ENCODE data around the gene TXNRD1.
"Not testable (repeated sequence)": the region's sequence is repeated elsewhere in the genome, so short reads cannot be mapped to it uniquely, and the experiment has no call there.

TXNRD1 gene

GRCh38 chr12:104216521-104216924 lies 944 bp downstream of the TXNRD1 start:
- ATAC-seq, result no peak
- TF ChIP-seq TSHZ2 (CRISPR knock-in tag; IDR thresholded peaks at IDR 0.05) (no peak), ESRRG (CRISPR knock-in tag; IDR thresholded peaks at IDR 0.05) (no peak), ZC3H10 (CRISPR knock-in tag; IDR thresholded peaks at IDR 0.05) (no peak), PPARA (CRISPR knock-in tag; IDR thresholded peaks at IDR 0.05; ENCODE audit: borderline replicate concordance) (no peak), CSDC2 (CRISPR knock-in tag; IDR thresholded peaks at IDR 0.05) (no peak), ZNF8 (CRISPR knock-in tag; IDR thresholded peaks at IDR 0.05) (no peak), ARNTL (CRISPR knock-in tag; IDR thresholded peaks at IDR 0.05; ENCODE audit: borderline replicate concordance, low read depth) (no peak), ZNF70 (CRISPR knock-in tag; IDR thresholded peaks at IDR 0.05) (no peak), PATZ1 (CRISPR knock-in tag; IDR thresholded peaks at IDR 0.05; ENCODE audit: borderline replicate concordance) (no peak), RARB (CRISPR knock-in tag; IDR thresholded peaks at IDR 0.05) (no peak)
- TF ChIP-seq, protein P1, sequence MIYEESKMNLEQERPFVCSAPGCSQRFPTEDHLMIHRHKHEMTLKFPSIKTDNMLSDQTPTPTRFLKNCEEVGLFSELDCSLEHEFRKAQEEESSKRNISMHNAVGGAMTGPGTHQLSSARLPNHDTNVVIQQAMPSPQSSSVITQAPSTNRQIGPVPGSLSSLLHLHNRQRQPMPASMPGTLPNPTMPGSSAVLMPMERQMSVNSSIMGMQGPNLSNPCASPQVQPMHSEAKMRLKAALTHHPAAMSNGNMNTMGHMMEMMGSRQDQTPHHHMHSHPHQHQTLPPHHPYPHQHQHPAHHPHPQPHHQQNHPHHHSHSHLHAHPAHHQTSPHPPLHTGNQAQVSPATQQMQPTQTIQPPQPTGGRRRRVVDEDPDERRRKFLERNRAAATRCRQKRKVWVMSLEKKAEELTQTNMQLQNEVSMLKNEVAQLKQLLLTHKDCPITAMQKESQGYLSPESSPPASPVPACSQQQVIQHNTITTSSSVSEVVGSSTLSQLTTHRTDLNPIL (CRISPR knock-in tag; IDR thresholded peaks at IDR 0.05; ENCODE audit: low read depth), result no peak

GRCh38 chr12:104218506-104218905 lies 2.9 kb downstream of the TXNRD1 start:
- ATAC-seq, result not testable (repeated sequence)

DNA sequence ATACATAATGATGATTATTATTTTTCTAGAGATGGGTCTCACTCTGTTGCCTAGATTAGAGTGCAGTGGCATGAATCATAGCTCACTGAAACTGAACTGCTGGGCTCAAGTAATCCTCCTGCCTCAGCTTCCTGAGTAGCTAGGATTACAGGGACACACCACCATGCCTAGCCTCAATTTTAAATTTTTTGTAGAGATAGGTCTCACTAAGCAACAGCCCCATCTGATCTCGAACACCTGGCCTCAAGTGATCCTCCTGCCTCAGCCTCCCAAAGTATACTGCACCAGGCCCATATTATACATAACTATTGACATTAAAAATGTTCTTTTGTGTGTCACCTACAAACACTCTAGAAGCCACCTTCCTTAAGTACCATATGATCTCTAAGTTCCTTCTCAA lies 3.4 kb downstream of the TXNRD1 start:
- ATAC-seq, result peak; percentile 35
- TF ChIP-seq RARB (CRISPR knock-in tag; IDR thresholded peaks at IDR 0.05) (no peak), ZFP3 (CRISPR knock-in tag; IDR thresholded peaks at IDR 0.05) (no peak), ESRRG (CRISPR knock-in tag; IDR thresholded peaks at IDR 0.05) (no peak), TCF4 (CRISPR knock-in tag; IDR thresholded peaks at IDR 0.05; ENCODE audit: borderline replicate concordance) (no peak), POU6F1 (CRISPR knock-in tag; IDR thresholded peaks at IDR 0.05; ENCODE audit: borderline replicate concordance, low read depth) (no peak), ZFP30 (CRISPR knock-in tag; IDR thresholded peaks at IDR 0.05) (no peak), GLIS3 (CRISPR knock-in tag; IDR thresholded peaks at IDR 0.05) (no peak), PPARA (CRISPR knock-in tag; IDR thresholded peaks at IDR 0.05; ENCODE audit: borderline replicate concordance) (no peak)
- TF ChIP-seq, protein P2, sequence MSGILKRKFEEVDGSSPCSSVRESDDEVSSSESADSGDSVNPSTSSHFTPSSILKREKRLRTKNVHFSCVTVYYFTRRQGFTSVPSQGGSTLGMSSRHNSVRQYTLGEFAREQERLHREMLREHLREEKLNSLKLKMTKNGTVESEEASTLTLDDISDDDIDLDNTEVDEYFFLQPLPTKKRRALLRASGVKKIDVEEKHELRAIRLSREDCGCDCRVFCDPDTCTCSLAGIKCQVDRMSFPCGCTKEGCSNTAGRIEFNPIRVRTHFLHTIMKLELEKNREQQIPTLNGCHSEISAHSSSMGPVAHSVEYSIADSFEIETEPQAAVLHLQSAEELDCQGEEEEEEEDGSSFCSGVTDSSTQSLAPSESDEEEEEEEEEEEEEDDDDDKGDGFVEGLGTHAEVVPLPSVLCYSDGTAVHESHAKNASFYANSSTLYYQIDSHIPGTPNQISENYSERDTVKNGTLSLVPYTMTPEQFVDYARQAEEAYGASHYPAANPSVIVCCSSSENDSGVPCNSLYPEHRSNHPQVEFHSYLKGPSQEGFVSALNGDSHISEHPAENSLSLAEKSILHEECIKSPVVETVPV (CRISPR knock-in tag; IDR thresholded peaks at IDR 0.05), result no peak
- TF ChIP-seq, protein P1 (CRISPR knock-in tag; IDR thresholded peaks at IDR 0.05; ENCODE audit: low read depth), result no peak

- peak; percentile 89 for ATAC-seq
- TF ChIP-seq, protein P1 (CRISPR knock-in tag; IDR thresholded peaks at IDR 0.05; ENCODE audit: low read depth), result peak; percentile 76; the same call in 1 of the 2 replicates
- TF ChIP-seq TSHZ2 (CRISPR knock-in tag; IDR thresholded peaks at IDR 0.05) (0 out of 2 replicates have a peak, but pooled peaks have one; percentile 14), ZC3H10 (CRISPR knock-in tag; IDR thresholded peaks at IDR 0.05) (no peak), ISL1 (CRISPR knock-in tag; IDR thresholded peaks at IDR 0.05) (peak; percentile 93)
Observed at GRCh38 chr12:104219361-104219892, 3.8 kb downstream of the TXNRD1 start.

All from SK-N-SH treated with all-trans-retinoic acid at 6 μM for 48 hours (cell line).